NCI-H82 treated with DMSO at 0.1 percent for 48 hours (cell line): ENCODE results near the gene CLDN1.

Experiments
- DNase-seq: peaks from one replicate; lab custom pipeline; 2025; ENCODE audit not compliant: unreplicated experiment; lab: John Stamatoyannopoulos, UW

Gene CLDN1, protein sequence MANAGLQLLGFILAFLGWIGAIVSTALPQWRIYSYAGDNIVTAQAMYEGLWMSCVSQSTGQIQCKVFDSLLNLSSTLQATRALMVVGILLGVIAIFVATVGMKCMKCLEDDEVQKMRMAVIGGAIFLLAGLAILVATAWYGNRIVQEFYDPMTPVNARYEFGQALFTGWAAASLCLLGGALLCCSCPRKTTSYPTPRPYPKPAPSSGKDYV

DNA sequence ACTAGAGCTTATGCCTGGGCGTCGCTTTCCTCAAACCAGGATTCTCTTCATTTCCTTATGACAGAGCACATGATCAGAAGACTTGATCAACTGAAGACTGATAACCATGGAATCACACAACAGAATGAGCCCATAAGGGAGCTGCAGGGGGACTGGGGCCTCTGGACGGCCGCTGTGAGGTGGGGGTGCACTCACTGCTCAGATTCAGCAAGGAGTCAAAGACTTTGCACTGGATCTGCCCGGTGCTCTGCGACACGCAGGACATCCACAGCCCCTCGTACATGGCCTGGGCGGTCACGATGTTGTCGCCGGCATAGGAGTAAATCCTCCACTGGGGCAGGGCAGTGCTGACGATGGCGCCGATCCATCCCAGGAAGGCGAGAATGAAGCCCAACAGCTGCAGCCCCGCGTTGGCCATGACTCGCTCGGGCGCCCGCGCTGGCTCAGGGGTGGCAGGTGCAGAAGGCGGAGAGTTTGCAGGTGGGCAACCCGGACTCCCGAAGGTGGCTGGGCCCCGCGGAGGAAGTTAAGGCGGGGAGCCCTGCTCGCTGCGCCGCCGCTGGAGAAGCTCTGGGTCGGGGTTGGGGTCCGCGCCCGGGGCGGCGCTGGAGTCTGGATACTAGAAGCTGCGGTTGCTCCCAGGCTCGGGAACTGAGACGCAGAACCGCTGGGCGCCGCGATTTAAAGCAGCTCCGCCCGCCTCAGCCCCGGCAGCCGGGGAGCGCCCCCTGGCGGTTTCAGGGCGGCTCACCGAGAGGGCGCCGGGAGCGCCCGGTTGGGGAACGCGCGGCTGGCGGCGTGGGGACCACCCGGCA is at the start of gene CLDN1:
CLDN1 (minus strand) TSS at position 658 of the 815 bp plus-strand sequence; CDS start at position 418, 240 bp downstream.
- DNase-seq = peak; percentile 45

DNA sequence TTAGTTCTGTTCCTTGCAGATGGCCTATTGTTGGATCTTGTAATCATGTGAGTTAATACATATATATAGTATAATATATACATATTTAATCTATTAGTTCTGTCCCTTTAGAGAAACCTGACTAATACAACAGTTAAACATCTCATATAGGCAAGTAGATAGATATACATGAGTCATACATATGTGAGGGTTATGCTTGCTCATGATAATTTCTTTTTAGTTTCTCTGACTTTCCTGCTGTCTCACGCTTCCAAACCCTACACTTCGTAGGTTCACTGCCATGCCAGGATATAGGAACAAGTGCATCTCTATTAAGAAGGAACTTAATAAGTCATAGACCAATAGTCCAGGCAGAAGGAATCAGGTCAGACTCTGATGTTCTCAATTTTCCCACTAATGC is 48.9 kb upstream of the CLDN1 start:
- no peak for DNase-seq

DNA sequence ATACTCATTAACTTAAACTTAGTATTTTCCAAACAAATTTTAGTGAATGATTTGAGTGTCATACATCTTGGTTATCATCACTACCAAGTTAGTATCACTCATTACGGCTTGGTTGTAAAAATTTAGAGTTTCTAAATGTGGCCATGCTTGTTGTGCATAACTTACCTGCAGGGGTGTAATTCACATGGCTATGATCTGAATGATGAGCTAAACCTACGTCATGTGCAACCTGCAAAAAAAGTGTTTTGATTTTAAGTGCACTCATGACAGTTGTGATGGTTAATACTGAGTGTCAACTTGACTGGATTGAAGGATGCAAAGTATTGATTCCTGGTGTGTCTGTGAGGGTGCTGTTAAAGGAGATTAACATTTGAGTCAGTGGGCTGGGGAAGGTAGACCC is 48.1 kb upstream of the CLDN1 start:
- no peak for DNase-seq

DNA sequence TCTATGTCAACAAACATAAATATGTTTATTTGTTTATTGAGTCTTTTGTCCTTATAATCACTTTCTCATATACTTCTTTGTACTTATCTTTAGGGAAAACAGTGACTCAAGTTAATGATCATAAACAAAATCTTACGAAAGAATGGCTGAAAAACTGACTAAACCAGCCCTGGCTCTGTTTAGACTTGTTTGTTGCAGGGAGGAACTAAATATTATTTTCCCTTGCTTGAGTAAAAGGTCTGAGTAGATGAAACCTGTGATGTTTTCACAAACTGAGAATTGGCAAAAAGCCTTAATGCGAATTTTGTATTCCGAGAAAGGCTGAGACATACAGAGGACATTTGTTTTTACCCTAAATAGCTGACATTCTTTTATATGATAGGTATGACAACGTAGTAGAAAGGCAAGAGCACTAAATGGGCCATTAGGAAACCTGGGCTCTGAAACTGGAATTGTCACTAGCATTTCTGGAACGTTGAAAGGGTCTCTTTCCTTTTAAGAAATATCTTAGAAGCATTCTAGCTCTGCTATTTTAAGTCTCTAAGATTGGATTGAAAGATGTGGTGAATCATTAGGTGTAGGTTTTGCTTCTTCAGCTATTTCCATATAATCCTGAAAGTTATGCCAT is 47.5 kb upstream of the CLDN1 start:
- no peak for DNase-seq

DNA sequence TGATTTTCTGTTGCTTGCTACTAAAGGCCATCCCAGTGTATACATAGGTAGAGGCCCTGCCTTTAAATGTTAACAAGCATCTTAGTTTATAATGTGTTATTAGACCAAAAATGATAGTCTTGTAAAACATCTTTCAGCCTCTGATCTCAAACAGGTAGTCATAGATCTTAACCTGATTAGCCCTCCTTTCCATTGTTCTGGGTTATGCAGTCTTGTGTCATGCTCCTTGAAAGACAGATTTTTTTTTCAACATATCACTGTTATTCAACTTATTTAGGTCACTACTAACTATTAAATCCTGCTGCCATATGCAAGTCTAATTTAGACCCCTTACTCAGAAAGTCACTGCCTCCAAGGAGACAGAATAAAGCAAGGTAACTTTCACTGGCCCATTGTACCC is 46.6 kb upstream of the CLDN1 start:
- no peak for DNase-seq

DNA sequence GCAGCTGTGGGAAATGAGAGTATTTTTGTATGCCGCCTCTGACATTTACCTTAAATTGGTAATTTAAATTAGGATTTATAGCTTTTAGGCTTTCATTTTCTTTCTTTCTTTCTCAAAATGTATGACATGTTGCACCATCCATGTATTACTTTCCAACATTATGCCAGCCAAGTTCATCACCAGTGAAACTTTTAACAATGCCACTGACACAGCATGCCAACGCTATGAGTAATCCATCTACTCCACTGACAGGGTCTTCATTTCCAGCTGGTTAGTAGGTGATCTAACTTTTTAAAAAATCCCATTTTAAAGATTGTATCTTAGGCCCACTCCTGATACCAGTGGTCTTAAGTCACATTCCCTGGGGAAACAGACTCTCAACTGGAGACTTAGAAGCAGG is 43.9 kb upstream of the CLDN1 start:
- no peak for DNase-seq

DNA sequence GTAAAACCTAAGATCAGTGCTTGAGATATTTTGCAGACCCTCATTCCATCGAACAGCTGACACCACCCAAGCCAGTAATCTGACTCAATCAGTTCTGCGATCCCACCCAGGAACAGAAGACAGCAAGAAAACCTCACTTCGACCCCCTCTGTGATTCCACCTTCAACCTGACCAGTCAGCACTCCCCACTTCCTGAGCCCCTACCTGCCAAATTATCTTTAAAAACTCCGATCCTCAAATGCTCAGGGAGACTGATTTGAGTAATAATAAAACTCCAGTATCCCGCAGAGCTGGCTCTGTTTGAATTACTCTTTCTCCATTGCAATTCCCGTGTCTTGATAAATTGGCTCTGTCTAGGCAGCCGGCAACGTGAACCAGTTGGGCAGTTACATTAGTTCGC is 40.0 kb upstream of the CLDN1 start:
- DNase-seq = no peak

DNA sequence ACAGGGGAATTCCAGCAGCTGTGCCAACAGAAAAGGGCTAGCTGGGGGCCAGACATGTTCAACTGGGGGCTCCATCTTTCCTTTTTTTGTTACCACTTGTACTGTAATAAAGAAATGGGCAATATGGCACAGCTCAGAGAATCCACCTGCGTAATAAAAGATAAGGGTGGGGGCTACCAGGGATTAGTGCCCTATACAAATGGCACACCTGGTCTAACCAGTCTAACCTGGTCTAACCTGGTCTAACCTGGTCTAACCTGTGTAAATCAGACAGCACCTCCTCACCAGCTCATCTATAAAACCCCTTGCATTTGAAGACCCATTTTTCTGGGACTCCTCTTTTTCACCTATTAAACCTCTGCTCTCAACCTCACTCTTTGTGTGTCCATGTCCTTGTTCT is 39.5 kb upstream of the CLDN1 start:
- no peak for DNase-seq

DNA sequence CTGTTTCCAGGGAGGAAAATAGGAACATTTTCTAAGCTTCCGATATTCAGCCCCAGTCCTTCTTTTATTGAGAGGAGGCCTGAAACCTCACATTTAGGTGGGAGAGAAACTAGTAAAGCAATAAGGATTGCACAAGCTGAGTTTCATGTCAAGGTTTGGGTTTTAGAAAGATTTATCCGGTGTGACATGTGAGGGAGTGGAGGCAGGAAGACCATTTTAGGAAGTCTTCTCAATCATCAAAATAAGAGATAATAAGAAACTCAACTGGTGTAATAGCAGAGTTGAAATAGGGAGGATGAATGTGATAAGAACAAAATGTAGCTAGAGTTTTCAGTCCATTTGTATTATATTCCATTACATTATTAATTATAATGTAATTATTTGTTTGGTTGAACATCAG is 38.0 kb upstream of the CLDN1 start:
- DNase-seq = no peak

DNA sequence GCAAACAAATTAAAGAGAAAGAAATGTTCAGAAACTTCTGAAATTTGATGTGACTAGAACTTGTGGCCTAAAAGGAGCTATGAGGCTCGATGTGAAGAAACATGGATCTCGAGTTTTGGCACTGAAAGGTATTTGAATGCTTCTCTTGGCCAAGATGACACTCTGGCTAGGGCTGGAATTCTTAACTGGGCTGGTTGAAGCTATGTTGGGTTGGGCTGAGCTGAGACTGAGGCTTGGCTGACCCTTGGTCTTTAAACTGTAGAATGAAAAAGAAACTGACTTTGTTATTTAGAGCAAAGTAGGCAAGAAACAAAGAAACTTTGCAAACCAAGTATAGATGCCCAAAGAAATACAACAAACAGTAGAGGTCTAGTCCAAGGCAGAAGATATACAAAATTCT is 37.6 kb upstream of the CLDN1 start:
- no peak for DNase-seq

DNA sequence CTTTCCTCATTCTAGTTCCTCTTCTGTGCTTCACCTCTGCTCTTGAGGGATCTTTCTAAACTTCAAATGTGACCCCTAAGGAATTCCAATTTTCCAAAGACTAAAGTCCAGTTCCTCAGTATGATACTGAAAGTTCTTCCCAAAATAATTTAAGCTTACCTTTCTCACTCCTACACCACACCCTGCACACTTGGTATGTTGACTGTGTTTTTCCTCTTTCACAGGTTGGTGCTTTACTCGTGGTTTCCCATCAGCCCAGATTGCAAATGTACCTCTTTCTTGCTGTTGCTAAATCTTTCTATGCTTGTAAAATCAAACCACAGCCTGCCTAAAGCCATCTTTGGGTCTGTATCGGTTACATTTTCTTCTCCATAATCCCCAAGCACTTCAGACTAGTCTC is 35.2 kb upstream of the CLDN1 start:
- no peak for DNase-seq

DNA sequence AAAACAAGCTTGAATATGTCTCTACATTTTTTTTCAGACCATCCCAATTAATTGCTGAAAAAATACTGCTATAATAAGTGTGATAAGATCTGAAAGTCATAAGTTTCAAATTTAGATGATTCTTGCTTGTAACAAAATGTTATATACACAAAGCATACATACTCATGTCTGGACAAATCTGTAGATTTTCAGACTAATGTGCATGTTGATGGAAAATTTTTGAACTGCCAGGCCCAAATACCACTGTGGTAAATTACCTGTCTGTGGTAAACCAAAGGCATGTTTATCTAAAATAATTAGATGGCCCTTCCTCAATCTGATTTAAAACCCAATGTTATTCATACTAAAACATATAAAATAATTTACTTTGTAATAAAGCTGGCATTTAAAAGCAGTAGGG is 34.0 kb upstream of the CLDN1 start:
- DNase-seq = no peak

DNA sequence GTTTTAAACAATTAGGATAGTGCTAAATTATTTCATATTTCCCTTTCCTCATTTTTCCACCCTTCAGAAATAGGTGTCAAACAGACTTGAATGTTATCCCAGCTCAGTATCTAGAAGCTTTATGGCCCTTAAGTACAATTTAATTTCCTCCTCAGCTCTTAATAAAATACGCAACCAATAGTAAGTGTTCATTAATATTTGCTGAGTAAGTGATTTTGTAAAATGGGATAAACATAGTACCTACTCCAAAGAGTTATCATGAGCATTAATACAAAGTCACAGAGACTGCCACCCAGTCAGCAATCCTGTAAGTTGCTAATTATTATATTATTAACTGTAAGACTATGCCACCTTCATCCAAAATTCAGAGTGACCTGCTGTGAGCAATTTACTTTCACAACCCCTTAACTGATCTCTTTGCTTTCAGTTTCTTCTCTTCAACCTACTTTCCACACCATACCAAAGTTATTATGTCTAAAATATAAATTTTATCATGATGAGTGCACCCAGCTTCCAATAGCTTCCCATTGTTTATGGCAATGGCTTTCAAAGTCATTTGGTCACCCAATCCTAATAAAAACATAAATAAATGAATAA is 30.7 kb upstream of the CLDN1 start:
- no peak for DNase-seq

DNA sequence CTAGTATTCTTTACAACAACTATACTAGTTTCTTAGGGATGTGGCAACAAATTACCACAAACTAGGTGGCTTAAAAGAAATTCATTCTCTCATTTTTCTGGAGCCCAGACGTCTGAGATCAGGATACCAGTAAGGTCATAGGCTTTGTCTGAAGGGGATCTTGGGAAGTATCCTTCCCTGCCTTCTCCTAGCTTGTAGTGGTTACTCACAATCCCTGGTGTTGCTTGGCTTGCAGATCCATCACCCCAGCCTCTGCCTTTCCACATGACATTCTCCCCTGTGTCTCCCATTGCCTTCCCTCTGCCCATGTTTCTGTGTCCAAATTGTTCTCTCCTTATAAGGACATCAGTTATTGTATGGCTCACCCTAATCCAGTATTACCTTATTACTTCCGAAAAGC is 24.3 kb upstream of the CLDN1 start:
- DNase-seq = no peak

DNA sequence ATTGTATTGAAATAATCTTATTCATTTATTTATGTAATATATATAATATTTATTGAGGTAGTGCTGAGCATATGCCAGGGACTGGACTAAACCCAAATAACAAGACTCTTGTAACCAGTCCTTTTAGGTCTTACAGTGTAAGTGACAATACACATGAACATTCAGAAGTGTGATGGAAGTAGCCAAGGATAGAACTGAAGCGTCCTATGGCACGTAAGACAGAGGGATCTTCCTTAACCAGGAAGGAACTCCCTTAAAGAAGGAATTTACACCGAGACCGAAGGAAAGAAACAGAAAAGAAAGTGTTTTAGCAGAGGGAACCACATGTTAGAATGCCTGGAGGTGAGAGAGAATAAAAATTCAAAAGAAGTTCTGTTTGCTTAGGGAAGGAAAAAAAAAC is 23.6 kb upstream of the CLDN1 start:
- no peak for DNase-seq

DNA sequence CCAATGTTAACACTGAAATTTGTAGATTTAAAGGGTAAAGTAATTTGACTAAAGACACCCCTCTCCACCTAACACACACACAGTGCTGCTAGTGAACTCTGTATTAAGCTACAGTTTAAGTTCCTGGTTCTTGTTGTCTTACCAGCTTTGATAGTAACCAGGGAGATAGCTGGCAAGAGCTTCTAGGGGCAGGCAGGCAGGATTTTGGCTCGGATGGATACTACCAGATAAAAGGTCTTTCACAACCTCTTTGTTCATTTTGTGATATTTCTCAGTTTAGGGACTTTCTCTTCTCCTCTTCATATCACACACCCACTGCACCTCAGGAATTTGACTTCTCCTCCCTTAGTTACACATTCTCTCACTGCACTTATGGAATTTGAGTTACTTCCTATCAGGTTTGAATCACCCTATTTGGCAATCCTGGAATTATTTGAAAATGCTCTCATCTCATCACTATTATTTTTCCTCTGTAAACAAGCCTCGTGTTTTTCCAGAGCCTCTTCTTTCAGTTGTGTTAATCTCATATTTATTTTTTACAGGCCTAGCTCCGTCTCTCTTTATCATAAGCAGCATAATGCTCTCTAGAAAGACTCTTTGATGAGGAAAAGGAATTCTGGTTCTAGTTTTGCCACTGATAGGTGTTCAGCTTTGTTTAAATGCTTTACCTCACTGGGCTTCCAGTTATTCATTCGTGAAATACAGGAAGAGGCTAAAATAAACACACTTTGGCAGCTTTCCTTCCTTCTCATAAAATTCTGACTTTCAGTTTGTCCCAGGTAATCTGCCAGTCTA is 23.0 kb upstream of the CLDN1 start:
- no peak for DNase-seq

DNA sequence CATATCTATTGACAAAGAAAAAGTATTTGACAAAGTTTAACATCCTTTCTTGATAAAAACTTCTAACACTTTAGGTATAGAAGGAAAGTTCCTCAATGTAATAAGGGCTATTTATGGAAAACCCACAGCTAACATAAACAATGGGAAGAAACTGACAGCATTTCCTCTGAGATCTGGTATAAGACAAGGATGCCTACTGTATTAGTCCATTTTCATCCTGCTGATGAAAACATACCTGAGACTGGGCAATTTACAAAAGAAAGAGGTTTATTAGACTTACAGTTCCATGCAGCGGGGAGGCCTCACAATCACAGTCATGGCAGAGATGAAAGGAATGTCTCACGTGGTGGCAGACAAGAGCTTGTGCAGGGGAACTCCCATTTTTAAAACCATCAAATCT is 17.8 kb upstream of the CLDN1 start:
- no peak for DNase-seq

DNA sequence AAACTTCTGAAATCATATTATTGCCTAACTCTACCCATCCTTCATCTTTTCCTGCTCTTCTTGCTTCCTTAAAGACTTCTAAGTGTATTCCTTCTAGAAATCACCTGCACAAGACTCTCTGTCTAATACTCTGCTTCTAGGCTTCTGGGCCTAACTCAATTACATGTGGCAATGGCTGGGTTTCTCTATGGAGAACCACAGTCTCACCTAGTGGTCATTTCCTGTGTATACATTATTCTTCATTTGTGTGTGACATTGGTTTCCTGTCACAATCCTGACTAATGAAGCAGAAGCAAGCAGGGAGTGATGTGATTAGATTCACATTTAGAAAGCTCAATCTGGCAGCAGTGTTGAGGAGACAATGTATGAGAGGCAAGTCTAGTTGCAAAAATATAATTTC is 16.9 kb upstream of the CLDN1 start:
- no peak for DNase-seq

DNA sequence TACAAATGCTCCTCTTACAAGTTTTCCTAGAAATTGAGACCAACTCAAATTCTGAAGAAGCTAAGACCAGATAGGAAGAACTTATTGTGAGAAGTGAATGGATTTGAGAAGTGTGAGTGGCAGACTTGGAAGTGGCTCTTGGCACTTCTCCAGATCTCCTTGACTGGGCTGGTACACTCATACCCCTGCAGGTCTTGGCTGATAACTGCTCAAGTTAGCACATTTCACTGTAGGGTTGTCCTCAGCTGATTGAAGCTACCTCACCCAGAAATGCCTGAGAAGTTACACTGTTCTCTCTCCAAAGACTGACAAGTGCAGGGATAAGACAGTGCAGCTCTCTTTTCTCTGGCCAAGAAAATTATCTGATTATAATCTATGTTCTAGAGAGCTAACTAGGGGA is 16.5 kb upstream of the CLDN1 start:
- no peak for DNase-seq

DNA sequence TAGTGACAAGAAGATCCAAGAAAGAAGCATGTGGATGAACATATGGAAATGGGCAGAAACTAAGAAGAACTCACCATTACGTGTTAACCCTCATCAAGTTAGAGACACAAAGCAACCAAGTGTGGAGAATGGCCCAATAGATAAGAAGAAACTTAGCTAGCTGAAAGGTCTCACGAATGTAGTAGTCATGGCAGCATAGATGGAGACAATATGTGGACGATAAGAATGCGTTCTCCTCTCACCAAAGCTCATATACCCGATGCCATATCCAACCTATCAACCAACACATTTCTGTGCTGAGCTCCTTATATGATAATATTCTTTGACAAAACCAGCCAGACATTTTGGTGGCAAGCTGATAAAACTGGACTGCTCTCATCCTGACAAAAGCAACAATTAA is 15.1 kb upstream of the CLDN1 start:
- DNase-seq = no peak

DNA sequence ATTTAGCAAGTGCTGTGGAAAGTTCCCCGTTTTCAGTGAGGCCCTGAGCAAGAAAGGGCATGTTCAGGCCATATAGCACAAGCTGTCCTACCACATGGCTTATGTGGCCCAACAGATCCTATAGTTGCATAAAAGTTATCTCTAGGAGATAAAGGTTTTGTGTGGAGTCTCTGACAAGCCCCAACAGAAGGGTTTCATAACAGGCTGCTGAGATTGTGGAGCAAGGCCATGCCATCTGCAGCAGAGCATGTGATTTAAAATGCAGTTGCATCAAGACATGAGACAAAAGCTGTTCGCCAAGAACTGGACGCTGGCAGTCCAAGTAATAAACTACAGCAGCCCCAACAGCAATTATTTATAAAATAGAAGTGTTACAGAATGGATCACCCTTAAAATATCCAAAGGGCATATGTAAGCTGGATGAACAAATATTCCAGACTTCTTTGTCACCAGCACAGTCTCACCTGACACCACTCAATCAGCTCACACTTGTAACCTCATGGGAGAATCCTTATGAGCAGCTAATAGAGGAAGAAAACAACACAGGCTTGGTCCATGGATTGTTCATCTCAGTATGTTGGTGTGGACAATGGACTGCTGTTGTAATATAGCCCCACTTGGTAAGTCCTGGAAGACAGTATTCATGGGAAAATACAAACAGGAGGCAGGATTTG is 14.4 kb upstream of the CLDN1 start:
- no peak for DNase-seq
